ENCODE measurements around the gene MTCL1. TPM values are rescaled to one million over a fixed set of nuclear protein-coding genes. Genes with fewer than 3 reads are reported as not detected.

MTCL1 gene
- total and polyA plus RNA-seq, 10 of the 15 experiments (the other 5 are each of a cell fraction or from before 2014, with no cell fraction given) = 0.03 to 0.36 (median 0.13) TPM; not detected in 4

GRCh38 chr18:8788503-8789429, 83.4 kb downstream of the MTCL1 start:
- Histone ChIP-seq H3K9me3 (replicated peaks; ENCODE audit: control insufficient read depth, insufficient read depth, low read length) (no peaks in the 10 kb centered on the region), H3K27me3 (replicated peaks in 1 of 2; ENCODE audit: control insufficient read depth in 2 of 2, insufficient read depth in 2 of 2, low read length in 1 of 2) (peaks cover 0 to 11% of the 10 kb centered on the region in 2 experiments), H3K4me1 (ENCODE audit: control insufficient read depth, insufficient read depth, low read length) (no peaks in the 10 kb centered on the region; the same call in 1 of the 2 replicates), H4K20me1 (ENCODE audit: control insufficient read depth, insufficient read depth) (no peaks in the 10 kb centered on the region), H3K36me3 (ENCODE audit: control insufficient read depth in 2 of 2, insufficient read depth in 2 of 2, low read length in 1 of 2) (no peaks in the 10 kb centered on the region), H2AFZ (ENCODE audit: control insufficient read depth, low read depth, low read length) (no peak overlapping the region), H3K4me2 (ENCODE audit: control insufficient read depth, insufficient read depth) (no peak overlapping the region), H3K9ac (ENCODE audit: control insufficient read depth, insufficient read depth, low read length) (no peak overlapping the region), H3K4me3 (no peak overlapping the region), H3K79me2 (ENCODE audit: control insufficient read depth, insufficient read depth, low read length) (no peaks in the 10 kb centered on the region), H3K27ac (ENCODE audit: control insufficient read depth, insufficient read depth) (no peak overlapping the region)
- in situ Hi-C loops (cut with MboI) (no loop called here), intact Hi-C loops (cut with micrococcal nuclease; ENCODE audit: unreplicated experiment) (no loop called here)
- ATAC-seq (no peak), FAIRE-seq (no peak), DNase-seq (ENCODE audit: low read depth, low spot score) (no peak)
- WGBS (ENCODE audit: insufficient coverage, insufficient replicate concordance, low lambda C conversion rate, missing lambda C conversion rate) = 35% methylated on average over 13 of the region's 13 CpGs
- CTCF ChIA-PET = interaction anchor here (1.7 kb wide), 1 partner anchor 13 kb away, joined by 3 read pairs; no protein-coding TSS in a partner anchor
- BruUV-seq (replicated peaks) = no TSS peak
- POLR2A ChIA-PET = no interaction called here
- RAD21 ChIA-PET (ENCODE audit: unreplicated experiment) = no interaction called here
- TF ChIP-seq SIN3A (IDR thresholded peaks at IDR 0.05; ENCODE audit: low read depth, low read length) (no peak), GABPA (IDR thresholded peaks at IDR 0.05; ENCODE audit: low read depth) (no peak), RAD21 (IDR thresholded peaks at IDR 0.05; ENCODE audit: insufficient read depth, low read depth, low read length) (no peak), POLR2A (IDR thresholded peaks at IDR 0.05; ENCODE audit: low read depth, low read length) (no peak), ATF2 (IDR thresholded peaks at IDR 0.05; ENCODE audit: low read length) (no peak), NFIC (IDR thresholded peaks at IDR 0.05; ENCODE audit: low read depth, low read length) (no peak), IRF5 (IDR thresholded peaks at IDR 0.05; ENCODE audit: borderline replicate concordance) (no peak), CHD2 (IDR thresholded peaks at IDR 0.05; ENCODE audit: borderline replicate concordance, low read depth, low read length) (no peak), NKRF (conservative IDR thresholded peaks at IDR 0.05) (no peak), POLR2AphosphoS2 (IDR thresholded peaks at IDR 0.05; ENCODE audit: low read depth, low read length) (no peak), FOXM1 (IDR thresholded peaks at IDR 0.05; ENCODE audit: low read depth, low read length) (no peak), MEF2B (IDR thresholded peaks at IDR 0.05; ENCODE audit: partially characterized antibody, poor library complexity, severe bottlenecking) (no peak), TARDBP (IDR thresholded peaks at IDR 0.05; ENCODE audit: borderline replicate concordance) (no peak), NR2C1 (IDR thresholded peaks at IDR 0.05) (no peak), TBL1XR1 (IDR thresholded peaks at IDR 0.05; ENCODE audit: low read depth, low read length) (no peak), SRF (IDR thresholded peaks at IDR 0.05; ENCODE audit: low read depth in 2 of 2, low read length in 2 of 2) (no peak)
- SMC1A ChIA-PET (ENCODE audit: uncharacterized antibody, unreplicated experiment) = interaction anchor here (1.4 kb wide), 1 partner anchor 29 kb away, joined by 3 read pairs; no protein-coding TSS in a partner anchor

Data from GM12878 (cell line).